Measurements from ENCODE around the gene STK26.
"Not testable (repeated sequence)": the region's sequence is repeated elsewhere in the genome, so short reads cannot be mapped to it uniquely, and the experiment has no call there.

STK26 gene

GRCh38 chrX:132040066-132040465 lies 17.0 kb downstream of the STK26 start:
- no peak for DNase-seq

GRCh38 chrX:132041015-132041414 lies 17.9 kb downstream of the STK26 start:
- DNase-seq, result no peak

- no peak for DNase-seq
Measured at GRCh38 chrX:132043977-132044376, 20.9 kb downstream of the STK26 start.

GRCh38 chrX:132044953-132045352 lies 21.9 kb downstream of the STK26 start:
- no peak for DNase-seq

- no peak for DNase-seq
Measured at GRCh38 chrX:132045456-132045855, 22.4 kb downstream of the STK26 start.

GRCh38 chrX:132046533-132046932 lies 23.4 kb downstream of the STK26 start:
- DNase-seq, result no peak

- DNase-seq, result not testable (repeated sequence)
Measured at GRCh38 chrX:132051778-132052177, 28.7 kb downstream of the STK26 start.

GRCh38 chrX:132058050-132058449 lies 34.9 kb downstream of the STK26 start:
- no peak for DNase-seq

GRCh38 chrX:132058975-132059374 lies 35.9 kb downstream of the STK26 start:
- DNase-seq, result no peak

GRCh38 chrX:132059973-132060540 lies 37.0 kb downstream of the STK26 start:
- no peak for DNase-seq

GRCh38 chrX:132063334-132063733 lies 40.2 kb downstream of the STK26 start:
- no peak for DNase-seq

GRCh38 chrX:132063862-132064261 lies 40.8 kb downstream of the STK26 start:
- no peak for DNase-seq

GRCh38 chrX:132068405-132068804 lies 45.3 kb downstream of the STK26 start:
- no peak for DNase-seq

GRCh38 chrX:132071254-132071653 lies 48.2 kb downstream of the STK26 start:
- no peak for DNase-seq

GRCh38 chrX:132077414-132077813 lies 54.3 kb downstream of the STK26 start:
- DNase-seq, result no peak

GRCh38 chrX:132077912-132078311 lies 54.8 kb downstream of the STK26 start:
- no peak for DNase-seq

- no peak for DNase-seq
Measured at GRCh38 chrX:132085786-132086185, 62.7 kb downstream of the STK26 start.

GRCh38 chrX:132086672-132087071 lies 63.6 kb downstream of the STK26 start:
- DNase-seq, result no peak

GRCh38 chrX:132088864-132089263 lies 65.8 kb downstream of the STK26 start:
- DNase-seq, result no peak

- no peak for DNase-seq
Measured at GRCh38 chrX:132090403-132091159, 67.5 kb downstream of the STK26 start.

GRCh38 chrX:132092439-132093065 lies 69.5 kb downstream of the STK26 start:
- peak; percentile 30 for DNase-seq

- DNase-seq, result no peak
Measured at GRCh38 chrX:132093239-132093860, 70.2 kb downstream of the STK26 start.

- no peak for DNase-seq
Measured at GRCh38 chrX:132094164-132094563, 71.1 kb downstream of the STK26 start.

- not testable (repeated sequence) for DNase-seq
Measured at GRCh38 chrX:132098704-132099103, 75.6 kb downstream of the STK26 start.
